ENCODE data around the gene HNMT. TPM values are rescaled to one million over a fixed set of nuclear protein-coding genes. Genes with fewer than 3 reads are reported as not detected.

Gene HNMT
- total and polyA plus RNA-seq, 9 donors, result 56.3 to 140 (median 76.5) TPM

- no peaks in the 10 kb centered on the region for H3K9me3 ChIP-seq
- intact Hi-C loops (cut with DNase I), result no loop called here
- no peaks in the 10 kb centered on the region for H3K27me3 ChIP-seq
- H3K4me3 ChIP-seq, result no peak overlapping the region
- no peaks in the 10 kb centered on the region for H3K36me3 ChIP-seq
- TF ChIP-seq POLR2A (IDR thresholded peaks at IDR 0.05) (no peak), EP300 (IDR thresholded peaks at IDR 0.05) (no peak)
- TF ChIP-seq, protein P1, sequence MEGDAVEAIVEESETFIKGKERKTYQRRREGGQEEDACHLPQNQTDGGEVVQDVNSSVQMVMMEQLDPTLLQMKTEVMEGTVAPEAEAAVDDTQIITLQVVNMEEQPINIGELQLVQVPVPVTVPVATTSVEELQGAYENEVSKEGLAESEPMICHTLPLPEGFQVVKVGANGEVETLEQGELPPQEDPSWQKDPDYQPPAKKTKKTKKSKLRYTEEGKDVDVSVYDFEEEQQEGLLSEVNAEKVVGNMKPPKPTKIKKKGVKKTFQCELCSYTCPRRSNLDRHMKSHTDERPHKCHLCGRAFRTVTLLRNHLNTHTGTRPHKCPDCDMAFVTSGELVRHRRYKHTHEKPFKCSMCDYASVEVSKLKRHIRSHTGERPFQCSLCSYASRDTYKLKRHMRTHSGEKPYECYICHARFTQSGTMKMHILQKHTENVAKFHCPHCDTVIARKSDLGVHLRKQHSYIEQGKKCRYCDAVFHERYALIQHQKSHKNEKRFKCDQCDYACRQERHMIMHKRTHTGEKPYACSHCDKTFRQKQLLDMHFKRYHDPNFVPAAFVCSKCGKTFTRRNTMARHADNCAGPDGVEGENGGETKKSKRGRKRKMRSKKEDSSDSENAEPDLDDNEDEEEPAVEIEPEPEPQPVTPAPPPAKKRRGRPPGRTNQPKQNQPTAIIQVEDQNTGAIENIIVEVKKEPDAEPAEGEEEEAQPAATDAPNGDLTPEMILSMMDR (IDR thresholded peaks at IDR 0.05), result no peak
- no peak overlapping the region for H3K27ac ChIP-seq
- DNase-seq, result no peak
- WGBS, 3 donors, result 80 to 87% (median 82%) methylated on average over 3 of the region's 3 CpGs
- H3K4me1 ChIP-seq (ENCODE audit: insufficient read depth), result peaks cover 3% of the 10 kb centered on the region
Measured at GRCh38 chr2:137976274-137976673, 12.0 kb downstream of the HNMT start.

DNA sequence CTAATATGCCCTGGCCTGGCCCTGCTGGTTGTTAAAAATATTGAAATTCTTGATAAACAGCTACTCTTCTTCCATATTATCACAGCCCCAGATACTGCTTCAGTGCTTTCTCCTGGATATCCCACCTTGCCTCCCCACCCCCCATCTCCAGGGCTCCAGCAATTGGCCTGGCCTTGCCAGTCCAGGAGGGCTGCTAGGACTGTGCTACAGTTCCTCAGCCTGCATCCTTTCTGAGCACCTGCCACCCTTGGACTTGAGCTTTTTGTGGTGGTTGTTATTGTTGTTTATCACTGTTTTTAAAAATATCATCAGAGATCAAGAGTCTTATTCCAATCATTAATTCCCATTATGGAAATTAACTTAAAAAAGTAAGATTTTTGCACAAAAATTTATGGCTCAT is 13.5 kb downstream of the HNMT start:
- TF ChIP-seq EP300 (IDR thresholded peaks at IDR 0.05), result no peak
- TF ChIP-seq, protein P1 (IDR thresholded peaks at IDR 0.05), result no peak
- H3K36me3 ChIP-seq, result no peaks in the 10 kb centered on the region
- H3K9me3 ChIP-seq, result no peaks in the 10 kb centered on the region
- H3K4me3 ChIP-seq, result no peak overlapping the region
- no peaks in the 10 kb centered on the region for H3K27me3 ChIP-seq
- H3K27ac ChIP-seq, result no peak overlapping the region
- intact Hi-C loops (cut with DNase I), result no loop called here
- no peak for DNase-seq
- H3K4me1 ChIP-seq (ENCODE audit: insufficient read depth), result peaks cover 6% of the 10 kb centered on the region

DNA sequence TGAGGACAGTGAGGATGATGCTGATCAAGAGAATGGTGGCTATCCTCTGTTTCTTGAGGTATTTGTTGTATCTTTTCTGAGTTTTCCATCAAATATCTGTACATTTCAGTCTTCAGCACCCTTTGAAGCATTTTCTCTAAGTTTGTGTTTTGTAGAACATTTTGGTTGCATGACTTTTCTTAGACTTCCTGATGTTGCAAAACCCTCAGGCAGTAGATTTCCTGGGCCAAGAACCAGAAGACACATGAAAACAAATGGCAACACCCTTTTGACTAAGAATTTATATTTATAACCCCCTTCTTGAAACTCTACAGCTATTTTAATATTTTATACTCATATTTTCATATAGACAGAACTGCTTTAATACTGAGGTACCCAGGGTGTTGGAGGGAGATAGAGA is 16.2 kb downstream of the HNMT start:
- H3K4me3 ChIP-seq, result no peak overlapping the region
- H3K27ac ChIP-seq, result no peak overlapping the region

DNA sequence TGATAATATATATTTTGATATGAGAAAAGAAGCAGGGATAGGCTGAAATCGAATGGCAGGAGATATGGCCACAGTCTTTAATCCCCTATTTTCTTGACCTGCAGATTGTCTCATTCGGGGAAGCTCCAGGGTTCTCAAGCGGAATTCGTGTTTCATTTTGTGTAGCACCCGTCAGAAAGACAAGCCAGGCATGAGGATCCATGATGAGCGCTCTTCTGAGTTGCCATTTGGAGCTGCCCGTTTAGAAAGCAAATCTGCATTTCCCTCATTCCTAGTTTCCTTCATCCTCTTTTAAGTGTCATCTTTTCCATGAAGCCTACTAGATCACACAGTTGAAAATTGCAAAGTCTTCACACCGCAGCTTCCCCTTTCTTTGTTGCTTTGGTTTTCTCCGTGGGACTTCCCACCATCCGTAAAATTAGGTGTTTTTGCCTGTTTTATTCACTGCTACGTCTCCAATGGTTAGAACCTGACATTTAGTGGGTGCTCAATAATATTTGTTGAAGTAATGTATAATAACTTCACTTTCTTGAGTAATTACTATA is 16.9 kb downstream of the HNMT start:
- Histone ChIP-seq H3K9me3 (no peaks in the 10 kb centered on the region), H3K27me3 (no peaks in the 10 kb centered on the region), H3K27ac (no peak overlapping the region), H3K4me1 (ENCODE audit: insufficient read depth) (peaks cover 4% of the 10 kb centered on the region), H3K36me3 (no peaks in the 10 kb centered on the region), H3K4me3 (no peak overlapping the region)
- intact Hi-C loops (cut with DNase I), result no loop called here
- no peak for TF ChIP-seq EP300 (IDR thresholded peaks at IDR 0.05)
- TF ChIP-seq, protein P1 (IDR thresholded peaks at IDR 0.05), result no peak
- TF ChIP-seq POLR2A (IDR thresholded peaks at IDR 0.05), result no peak
- no peak for DNase-seq
- WGBS, 3 donors, result 95 to 96% (median 96%) methylated on average over 11 of the region's 11 CpGs

More for the DNA sequence above, 16.2 kb downstream of the HNMT start:
- no peak for DNase-seq
- TF ChIP-seq POLR2A (IDR thresholded peaks at IDR 0.05) (no peak), EP300 (IDR thresholded peaks at IDR 0.05) (no peak)
- TF ChIP-seq, protein P1 (IDR thresholded peaks at IDR 0.05), result no peak
- intact Hi-C loops (cut with DNase I), result no loop called here
- Histone ChIP-seq H3K9me3 (no peaks in the 10 kb centered on the region), H3K27me3 (no peaks in the 10 kb centered on the region), H3K36me3 (no peaks in the 10 kb centered on the region), H3K4me1 (ENCODE audit: insufficient read depth) (peaks cover 4% of the 10 kb centered on the region)

All from ovary (tissue), 9 donors.